HG03354 (cell line): Measurements from ENCODE around the gene COA1.
"Not testable (repeated sequence)": the region's sequence is repeated elsewhere in the genome, so short reads cannot be mapped to it uniquely, and the experiment has no call there.

Experiments used
- ATAC-seq: cut with Tn5 transposase; IDR thresholded peaks from one replicate; pipeline ENCODE4 v1.9.1; 2021; ENCODE audit warnings: mild to moderate bottlenecking; ENCODE audit not compliant: unreplicated experiment, poor library complexity, severe bottlenecking

The COA1 gene

DNA sequence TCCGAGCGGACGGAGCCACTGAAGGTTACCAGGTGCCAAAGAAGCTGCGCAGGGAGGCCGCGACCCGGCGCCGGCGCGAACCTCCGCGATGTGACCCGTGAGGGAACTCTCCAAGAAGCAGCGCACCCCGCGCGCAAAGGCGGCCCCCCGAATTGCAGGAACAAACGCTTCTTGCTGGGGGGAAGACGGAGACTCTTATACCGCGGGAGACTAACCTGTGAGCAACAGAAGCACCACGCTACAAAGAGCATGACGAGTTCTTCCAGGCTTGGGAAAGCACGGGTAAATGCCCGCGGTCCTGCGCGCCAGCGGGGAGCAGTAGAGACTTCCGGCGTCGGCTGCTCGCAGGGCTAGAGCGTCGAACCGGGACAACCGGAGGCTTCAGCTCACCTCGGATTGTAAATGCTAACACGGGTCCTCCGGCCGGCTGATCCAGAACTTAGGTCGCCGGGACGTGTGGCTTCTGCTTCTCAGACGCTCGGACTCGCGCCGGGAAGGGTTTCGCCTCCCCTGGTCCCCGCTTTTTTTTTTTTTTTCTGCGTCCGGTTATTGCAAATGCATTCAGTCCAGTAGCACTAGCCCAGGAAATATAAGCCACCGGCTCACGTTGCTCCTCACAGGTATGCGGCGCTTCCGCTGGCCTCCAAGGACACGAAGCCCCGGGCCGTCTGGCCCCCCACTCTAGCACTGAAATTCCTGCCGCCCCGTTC, at the start of gene COA1:
TSS of gene COA1 (minus strand) at position 310 of the 710 bp plus-strand sequence. CDS start 80,909 bp downstream, outside the sequence.
- ATAC-seq: peak; percentile 86

- not testable (repeated sequence) for ATAC-seq
Observed at GRCh38 chr7:43778293-43779044, 49.1 kb upstream of the COA1 start.

- not testable (repeated sequence) for ATAC-seq
Observed at GRCh38 chr7:43775255-43775654, 45.9 kb upstream of the COA1 start.

GRCh38 chr7:43773268-43773667, 43.9 kb upstream of the COA1 start:
- ATAC-seq: not testable (repeated sequence)

GRCh38 chr7:43771573-43771972, 42.2 kb upstream of the COA1 start:
- no peak for ATAC-seq

DNA sequence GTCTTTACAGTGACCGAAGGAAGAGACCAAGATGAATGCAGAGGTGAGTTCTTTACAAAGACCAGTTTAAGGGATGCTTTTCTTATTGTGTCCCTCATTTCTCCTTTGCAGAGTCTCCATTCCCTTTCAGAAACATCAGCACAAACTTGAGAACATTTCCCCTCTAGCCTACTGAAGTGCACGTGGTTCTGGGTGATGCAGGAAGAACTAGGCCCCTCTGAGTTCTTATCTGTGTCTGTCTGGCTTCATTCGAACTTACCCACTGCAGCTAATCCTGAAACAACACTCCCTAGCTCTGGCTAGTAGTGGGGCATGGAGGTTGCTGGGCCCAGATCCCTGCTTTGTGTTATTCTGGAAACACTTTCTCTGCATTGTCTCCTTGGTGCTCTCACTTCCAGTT, 41.8 kb upstream of the COA1 start:
- no peak for ATAC-seq

- ATAC-seq: no peak
Observed at GRCh38 chr7:43769791-43770465, 40.6 kb upstream of the COA1 start.

GRCh38 chr7:43769281-43769680, 40.0 kb upstream of the COA1 start:
- no peak for ATAC-seq

GRCh38 chr7:43768887-43769272, 39.6 kb upstream of the COA1 start:
- ATAC-seq: no peak

- no peak for ATAC-seq
Observed at GRCh38 chr7:43768201-43768886, 39.0 kb upstream of the COA1 start.

DNA sequence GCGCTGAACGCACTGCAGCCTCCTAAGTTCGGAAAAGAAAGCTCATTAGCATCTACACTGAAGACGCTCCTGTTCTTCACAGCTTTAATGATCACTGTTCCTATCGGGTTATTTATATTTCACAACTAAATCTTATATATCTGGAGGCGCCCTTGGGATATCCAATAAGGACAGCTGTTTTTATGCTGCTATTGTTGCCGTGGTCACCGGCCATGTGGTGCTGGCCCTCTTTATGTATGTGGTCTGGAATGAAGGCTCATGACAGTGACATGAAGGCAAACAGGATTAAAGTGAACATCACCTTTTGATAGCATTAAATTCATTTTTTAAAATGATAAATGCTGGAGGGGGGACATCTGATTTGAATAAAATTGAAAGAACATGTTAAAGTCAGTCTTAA, 38.0 kb upstream of the COA1 start:
- ATAC-seq: no peak

GRCh38 chr7:43766564-43766963, 37.2 kb upstream of the COA1 start:
- ATAC-seq: no peak

- no peak for ATAC-seq
Observed at GRCh38 chr7:43764807-43765491, 35.6 kb upstream of the COA1 start.

DNA sequence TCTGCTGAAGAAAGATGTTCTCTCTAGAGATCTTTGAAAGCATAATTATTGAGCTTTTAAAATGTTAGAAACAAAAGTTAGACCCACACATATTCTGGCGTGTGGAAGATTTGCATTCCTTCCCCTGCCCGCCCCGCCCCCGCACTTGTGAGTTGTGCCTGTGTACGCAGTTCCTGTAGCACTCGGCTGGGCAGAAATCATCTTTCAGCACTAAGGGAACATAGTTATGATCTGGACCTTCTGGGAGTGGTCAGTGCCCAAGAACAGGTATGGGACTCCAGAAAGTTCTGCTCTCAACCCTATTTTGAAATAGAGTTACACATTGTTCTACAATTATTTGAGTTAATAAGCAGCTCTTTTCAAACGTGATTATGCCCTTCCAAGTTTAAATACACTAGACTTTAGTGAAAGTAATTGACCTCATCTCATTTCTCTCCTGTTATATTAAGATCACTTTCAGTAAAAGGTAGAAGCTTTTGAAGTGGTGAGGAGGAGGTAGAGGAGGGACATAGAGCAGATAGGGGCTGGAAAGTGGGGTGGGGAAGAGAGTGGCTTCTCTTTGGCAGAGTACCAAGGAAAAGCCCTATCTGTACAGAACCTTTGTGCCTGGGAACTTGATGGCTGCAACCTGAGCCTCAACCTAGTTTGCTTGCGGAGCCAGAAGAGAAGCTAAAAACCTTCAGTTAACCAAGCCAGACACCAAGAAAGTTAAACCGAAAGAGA, 34.9 kb upstream of the COA1 start:
- peak; percentile 57 for ATAC-seq

DNA sequence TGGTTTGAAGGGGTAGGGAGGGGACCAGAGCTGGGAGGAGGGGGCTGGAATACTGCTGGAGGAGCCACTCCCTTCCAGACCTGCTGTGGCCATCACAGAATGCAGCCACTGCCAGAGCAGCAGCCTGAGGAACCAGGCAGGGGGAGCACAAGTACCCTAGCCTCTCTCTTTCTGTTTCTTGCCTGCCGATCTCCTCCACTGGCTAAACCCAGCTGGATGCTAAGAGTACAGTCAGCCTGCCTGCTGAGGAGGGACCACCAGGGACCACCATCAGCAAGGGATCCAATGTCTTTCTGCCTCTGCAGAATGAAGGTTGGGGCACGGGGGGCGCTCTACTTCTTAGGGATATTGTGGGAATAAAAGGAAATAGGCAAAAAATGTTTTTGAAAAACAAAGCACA, 33.9 kb upstream of the COA1 start:
- ATAC-seq: no peak

DNA sequence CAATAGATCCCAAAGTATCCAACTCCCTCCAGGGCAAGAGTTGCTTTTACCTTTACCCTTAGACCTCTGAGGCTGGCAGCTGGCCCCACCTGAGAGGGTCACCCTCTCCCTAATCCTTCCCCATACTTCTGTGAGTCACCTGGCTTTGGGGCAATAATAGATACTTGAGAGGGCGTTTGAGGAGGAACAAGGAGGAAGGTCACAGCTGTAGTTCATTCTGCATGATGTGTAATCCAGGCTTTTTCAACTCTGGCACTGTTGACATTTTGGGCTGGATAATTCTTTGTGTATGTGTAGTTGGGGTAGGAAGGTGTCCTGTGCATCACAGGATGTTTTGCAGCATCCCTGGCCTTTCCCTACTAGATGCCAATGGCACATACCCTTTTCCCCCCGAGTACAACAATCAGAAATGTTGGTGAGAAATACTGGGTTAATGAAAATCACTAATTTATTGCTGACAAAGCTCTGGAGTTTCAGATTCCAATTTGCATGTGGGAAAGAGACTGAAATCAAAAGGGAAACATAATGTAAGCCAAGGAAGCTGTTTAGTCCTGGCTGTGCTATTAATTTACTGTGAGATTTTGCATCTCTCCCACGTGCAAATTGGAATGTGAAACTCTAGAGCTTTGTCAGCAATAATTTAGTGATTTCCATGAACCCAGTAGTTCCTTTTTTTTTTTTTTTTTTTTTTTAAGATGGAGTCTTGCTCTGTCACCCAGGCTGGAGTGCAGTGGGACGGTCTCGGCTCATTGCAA, 32.8 kb upstream of the COA1 start:
- no peak for ATAC-seq

DNA sequence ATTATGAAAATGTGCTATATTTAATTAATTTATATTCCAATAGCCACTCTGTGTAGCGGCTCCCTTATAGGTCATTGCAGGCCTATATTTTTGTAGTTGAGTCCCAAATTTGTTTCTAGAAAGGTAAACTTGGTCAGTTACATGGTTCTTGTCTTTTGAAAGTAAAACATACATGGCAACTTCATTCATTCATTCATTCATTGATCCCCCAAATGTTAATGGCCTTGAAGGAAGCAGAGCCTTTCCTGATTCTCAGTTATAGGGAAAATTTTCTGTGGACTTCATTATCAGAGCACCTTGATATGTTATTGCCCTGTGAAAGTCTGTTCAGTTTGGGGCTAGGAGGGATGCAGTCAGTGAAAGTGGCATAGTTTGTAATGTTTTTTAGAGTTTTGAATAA, 32.1 kb upstream of the COA1 start:
- no peak for ATAC-seq

DNA sequence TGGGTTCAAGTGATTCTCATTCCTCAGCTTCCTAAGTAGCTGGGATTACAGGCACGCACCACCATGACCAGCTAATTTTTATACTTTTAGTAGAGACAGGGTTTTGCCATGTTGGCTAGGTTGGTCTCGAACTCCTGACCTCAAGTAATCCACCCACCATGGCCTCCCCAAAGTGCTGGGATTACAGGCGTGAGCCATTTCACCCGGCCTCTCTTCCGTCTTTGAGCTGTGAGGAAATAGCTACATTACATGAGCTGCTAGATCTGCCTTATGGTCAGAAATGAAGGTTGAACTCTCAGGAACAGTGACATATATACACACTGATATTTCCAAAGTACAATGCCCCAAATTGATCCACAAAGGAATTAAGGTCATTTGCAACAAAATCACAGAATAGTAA, 31.5 kb upstream of the COA1 start:
- ATAC-seq: no peak
